HG02884 (cell line): ENCODE measurements around the gene STX19.
A peak's percentile ranks its signal among the peaks of the same experiment; 100 is the strongest.

Experiments used
- ATAC-seq: cut with Tn5 transposase; IDR thresholded peaks from one replicate; pipeline ENCODE4 v1.9.1; 2021; ENCODE audit warnings: mild to moderate bottlenecking, moderate library complexity; ENCODE audit not compliant: unreplicated experiment

STX19 gene

DNA sequence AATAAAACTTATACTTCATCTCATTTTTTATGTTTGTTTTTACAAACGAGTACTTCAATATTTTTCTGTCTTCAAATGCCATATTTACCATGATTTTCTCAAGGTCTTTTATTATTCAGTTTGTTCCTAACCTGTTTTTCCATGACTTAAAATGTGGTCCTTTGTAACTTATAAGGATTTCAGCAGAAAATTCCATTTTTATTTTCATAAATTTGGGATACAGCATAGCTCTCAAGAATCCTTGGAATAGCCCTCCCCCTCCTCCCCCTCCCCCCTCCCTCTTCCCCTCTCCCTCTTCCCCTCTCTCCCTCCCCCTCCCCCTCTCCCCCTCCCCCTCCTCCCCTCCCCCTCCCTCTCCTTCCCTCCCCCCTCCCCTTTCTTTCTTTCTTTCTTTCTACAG, 14.9 kb upstream of the STX19 start:
- ATAC-seq = no peak

- ATAC-seq = peak; percentile 87
These were observed 8.6 kb upstream of the STX19 start for GRCh38 chr3:94036909-94037507.

GRCh38 chr3:94026623-94027022, 1.8 kb downstream of the STX19 start:
- ATAC-seq = no peak

DNA sequence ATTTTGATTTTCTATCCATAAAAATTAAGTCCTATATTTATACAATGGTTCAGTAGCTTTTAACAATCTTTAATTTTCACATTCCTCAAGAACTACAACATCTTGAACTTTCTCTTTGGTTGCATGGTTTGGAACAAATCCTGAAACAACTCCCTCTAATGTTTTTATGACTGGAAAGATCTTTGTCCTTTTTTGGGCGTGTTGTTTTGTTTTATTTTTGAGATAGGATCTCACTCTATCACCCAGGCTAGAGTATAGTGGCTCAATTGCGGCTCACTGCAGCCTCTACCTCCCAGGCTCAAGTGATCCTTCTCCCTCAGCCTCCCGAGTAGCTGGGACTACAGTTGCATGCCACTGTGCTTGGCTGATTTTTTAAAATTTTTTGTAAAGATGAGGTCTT, 4.0 kb downstream of the STX19 start:
- no peak for ATAC-seq

GRCh38 chr3:94020293-94020692, 8.1 kb downstream of the STX19 start:
- no peak for ATAC-seq

- no peak for ATAC-seq
These were observed 8.7 kb downstream of the STX19 start for GRCh38 chr3:94019659-94020058.

DNA sequence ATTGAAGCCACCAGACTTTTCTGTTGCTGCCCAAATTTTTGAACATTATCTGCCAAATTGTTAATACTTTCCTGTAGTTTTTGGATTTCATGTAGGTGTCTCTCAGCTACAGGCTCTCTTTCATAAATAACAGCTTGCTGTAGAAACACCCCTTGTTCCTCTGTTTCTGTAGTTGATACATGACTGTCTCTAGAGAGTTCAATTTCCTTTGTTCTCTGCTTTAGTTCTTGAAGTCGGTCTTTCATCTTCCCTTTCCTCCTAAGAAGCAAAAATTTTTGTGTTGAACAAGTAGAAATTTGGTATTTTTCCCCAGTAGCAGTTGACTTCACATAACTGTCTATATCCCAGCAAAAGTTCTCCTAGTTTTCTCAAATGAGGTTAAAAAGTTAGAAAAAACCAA, 13.4 kb downstream of the STX19 start:
- no peak for ATAC-seq

DNA sequence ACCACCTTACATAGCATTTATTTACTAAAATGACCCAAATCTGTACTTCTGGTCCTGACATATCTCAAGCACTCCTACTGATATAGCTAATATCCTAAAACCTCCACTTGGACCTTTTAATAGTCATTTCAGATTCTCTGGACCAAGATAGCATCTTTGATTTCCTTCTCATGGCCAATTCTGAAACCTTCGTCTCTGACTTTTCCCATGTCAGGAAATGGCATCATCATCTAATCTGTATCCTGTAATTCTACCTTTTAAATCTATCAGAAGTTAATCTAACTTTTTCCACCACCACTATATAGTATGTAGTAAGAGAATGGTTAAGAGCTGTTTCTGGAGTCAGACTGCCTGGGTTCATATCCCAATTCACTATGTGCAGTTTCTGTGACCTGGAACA, 16.2 kb downstream of the STX19 start:
- ATAC-seq = no peak

DNA sequence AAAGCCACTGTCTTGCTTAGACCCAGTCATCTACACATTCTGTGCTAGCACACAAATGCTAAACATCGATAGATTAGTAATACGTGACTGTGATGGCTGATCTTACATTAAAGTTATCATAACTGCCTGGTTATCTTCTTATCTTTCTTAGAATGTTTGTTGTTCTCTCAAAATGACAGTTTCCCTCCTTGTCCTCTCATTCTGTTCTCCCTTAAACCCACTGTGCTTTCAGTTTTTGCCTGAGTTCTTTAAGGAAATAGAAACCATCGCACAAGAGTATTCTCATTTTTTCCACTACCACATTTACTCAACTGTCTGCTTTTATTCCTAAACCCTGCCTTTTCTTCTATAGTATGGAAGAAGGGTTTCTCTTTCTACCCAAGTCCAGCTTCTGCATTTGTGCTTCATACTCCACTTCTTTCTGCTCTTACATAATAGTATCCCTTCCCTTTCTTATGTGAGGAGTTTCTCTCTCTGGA, 17.1 kb downstream of the STX19 start:
- ATAC-seq = no peak

GRCh38 chr3:94009608-94010007, 18.8 kb downstream of the STX19 start:
- ATAC-seq = no peak

- ATAC-seq = no peak
These were observed 20.1 kb downstream of the STX19 start for GRCh38 chr3:94008253-94008652.

DNA sequence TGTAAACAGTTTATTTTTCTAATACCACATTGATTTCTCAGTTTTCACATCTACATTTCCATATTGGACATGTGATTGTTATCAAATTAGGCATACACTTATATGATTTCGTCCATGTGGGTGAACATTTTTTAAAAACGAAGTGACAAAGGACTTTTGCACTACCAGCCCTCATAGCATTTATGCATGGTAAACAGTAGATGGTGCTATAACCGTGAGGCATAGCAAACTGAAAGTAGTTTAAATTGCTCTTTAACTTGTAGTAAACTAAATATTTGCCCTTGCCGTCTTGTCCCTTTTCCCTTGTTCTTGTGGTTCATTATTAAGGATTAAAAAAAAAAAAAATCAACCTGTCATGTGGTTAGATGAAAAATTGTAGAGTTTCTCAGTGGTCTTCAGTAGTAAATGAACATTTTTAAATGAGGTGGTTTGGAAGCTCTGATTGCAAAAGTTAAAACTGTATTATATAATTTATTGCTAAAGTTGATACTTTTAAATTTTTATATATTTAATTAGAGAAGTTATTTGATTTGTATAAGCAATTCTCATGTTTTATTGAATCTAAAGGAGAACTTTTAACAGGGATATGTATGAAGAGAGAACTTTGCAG, 24.0 kb downstream of the STX19 start:
- ATAC-seq = peak; percentile 94

- no peak for ATAC-seq
These were observed 26.4 kb downstream of the STX19 start for GRCh38 chr3:94001827-94002495.

GRCh38 chr3:94001191-94001590, 27.2 kb downstream of the STX19 start:
- ATAC-seq = no peak

DNA sequence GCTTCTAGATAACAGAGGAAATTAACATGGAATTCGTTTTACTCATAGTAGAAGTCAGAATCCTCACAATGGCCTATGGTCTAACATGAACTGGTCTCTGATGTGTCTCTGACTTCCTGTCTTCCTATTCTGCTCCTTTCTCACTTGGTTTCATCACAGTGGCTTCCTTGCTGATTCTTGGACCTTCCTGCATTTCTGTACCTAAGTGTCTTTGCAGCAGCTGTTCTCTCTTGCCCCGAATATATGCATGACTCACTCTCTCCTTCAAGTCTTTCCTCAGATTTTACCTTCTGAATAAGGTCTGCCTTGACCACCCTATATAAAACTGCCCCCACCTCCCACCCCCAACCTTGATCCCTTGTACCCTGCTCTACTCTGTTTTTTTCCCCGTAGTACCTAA, 34.3 kb downstream of the STX19 start:
- no peak for ATAC-seq

DNA sequence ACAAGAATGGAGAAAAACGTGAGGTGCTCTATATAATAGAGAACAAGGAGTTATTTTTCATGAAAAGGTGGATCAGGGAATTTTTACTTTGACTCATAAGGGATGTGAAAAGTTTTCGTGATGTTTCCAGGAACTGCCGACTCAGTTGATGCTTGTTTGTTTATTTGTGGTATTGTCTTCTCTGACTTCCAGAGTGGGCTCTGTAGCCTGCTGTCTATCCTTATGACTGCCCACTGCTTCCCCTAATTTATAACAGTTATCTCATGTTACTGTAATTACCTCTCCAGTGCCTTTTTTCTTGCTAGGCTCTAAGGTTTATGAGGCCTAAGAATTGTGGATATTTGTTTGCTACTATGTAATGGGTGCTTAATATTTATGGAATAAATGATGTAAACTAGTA, 36.2 kb downstream of the STX19 start:
- ATAC-seq = no peak

GRCh38 chr3:93991631-93992030, 36.8 kb downstream of the STX19 start:
- no peak for ATAC-seq

GRCh38 chr3:93989241-93989640, 39.2 kb downstream of the STX19 start:
- no peak for ATAC-seq

GRCh38 chr3:93988764-93989163, 39.6 kb downstream of the STX19 start:
- ATAC-seq = no peak

DNA sequence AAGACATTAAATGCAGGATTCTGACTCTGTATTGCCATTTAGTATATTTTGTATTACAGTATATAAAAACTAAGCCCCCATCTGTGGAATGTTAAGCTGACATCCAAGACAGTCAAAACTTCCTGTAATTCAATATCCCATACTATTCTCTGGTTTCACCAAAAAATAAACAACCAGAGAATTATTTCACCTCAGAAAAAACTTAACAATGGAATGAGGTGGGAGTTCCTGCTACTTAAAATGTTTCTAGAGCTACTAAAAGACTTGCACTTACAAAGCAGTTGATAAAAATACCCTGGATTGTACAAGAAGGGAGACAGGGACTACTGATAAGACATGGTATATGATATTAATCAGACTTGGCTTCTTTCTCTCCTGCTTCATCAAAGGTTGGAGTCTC, 40.1 kb downstream of the STX19 start:
- ATAC-seq = no peak

- ATAC-seq = no peak
These were observed 43.8 kb downstream of the STX19 start for GRCh38 chr3:93984618-93985017.

- no peak for ATAC-seq
These were observed 45.0 kb downstream of the STX19 start for GRCh38 chr3:93983408-93983807.
